HS-27A (cell line): ENCODE data around the gene SCAMP4.

Source experiments
- DNase-seq: peaks from one replicate; pipeline ENCODE4 v3.0.0-alpha.2; 2012; ENCODE audit warnings: low read depth, missing footprints

SCAMP4 gene

GRCh38 chr19:1956868-1957492 lies 51.8 kb downstream of the SCAMP4 start:
- DNase-seq = no peak

DNA sequence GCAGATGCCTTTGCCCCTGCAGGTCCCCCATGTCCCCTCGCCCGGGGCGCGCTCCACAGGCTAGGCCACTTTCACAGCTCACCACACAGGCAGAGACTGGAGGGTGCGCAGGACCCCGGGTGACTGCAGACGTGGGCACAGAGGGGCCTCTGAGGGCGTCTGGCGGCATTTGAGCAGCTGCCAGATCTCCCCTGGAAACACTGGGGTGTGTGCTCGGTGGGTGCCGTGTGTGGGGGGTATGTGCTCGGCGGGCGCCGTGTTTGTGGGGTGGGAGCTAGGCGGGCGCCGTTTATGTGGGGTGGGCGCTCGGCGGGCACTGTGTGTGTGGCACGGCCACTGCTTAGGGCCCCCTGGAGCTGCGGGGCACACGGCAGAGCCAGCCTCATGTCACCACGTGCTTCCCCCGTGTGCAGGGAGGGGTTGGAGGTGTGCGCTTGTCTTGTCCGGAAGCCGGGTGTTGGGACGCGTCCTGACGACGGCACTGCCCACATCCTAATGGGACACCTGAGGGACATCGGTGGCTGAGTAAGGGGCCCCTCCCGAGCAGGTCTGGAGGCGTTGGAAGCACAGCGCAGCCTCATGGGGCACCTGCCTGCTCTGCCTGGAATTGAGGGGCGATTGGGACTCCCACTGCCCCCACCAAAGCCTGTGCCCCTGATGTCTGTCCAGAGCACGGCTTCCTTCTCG lies 52.5 kb downstream of the SCAMP4 start:
- DNase-seq = no peak

- no peak for DNase-seq
Measured at GRCh38 chr19:1959928-1960589, 54.9 kb downstream of the SCAMP4 start.

- DNase-seq = no peak
Measured at GRCh38 chr19:1961000-1961883, 56.0 kb downstream of the SCAMP4 start.

DNA sequence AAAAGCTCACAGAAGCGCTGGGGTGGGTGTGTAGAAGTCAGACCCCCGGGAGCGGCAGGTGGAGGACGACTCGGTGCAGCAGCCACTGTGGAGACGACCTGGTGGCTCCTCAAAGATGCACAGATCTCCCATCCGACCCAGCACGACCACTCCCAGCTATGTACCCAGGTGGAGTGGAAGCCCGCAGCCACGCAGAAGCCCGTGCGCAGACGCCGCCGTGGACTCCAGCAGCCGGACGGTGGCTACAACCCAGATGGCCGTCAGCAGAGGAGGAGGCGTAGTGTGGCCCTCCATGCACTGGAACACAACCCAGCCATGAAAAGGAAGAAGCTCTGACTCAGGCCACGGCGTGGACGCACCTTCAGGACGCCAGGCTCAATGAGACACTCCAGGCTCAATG lies 57.5 kb downstream of the SCAMP4 start:
- no peak for DNase-seq

GRCh38 chr19:1967087-1967608 lies 61.9 kb downstream of the SCAMP4 start:
- no peak for DNase-seq

DNA sequence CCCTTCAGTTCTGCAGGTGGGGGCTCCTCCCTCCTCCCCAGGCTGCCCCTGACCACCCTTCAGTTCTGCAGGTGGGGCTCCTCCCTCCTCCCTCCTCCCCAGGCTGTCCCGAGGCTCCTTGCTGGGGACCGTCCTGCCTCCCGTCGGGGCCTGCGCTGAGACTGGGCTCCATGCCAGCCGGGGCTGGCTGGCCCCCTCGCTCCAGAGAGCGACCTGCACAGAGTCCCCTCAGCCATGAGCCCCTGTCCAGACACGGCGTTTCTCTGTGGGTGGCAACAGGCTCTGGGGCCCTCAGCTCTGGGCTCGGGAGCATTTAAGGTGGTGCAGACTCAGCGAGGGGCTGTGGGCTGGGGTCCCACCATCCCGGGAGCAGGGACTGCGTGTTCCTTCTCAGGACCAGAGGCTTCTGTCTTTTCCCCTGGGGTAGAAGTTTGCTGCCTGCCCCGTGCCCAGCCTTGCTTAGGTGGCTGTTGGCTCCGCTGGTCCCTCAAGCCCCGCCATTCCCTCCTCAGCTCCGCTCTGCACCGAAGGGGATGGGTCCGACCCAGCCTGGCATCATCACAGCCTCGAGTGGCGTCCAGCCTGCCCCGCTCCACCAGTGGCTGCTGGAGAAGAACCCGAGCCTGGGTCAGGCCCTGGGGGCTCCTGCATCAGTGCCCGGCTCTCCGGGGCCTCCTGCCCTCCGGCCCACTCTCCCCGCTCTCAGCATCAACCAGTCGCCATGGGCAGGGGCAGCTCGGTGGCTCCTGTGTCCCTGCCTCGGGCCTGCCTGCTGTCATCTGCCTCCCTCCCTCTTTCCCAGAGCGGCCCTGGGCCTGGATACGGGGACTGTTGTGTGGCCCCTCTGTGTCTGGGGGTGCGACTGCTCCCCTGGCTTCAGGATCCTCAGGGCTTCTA lies 63.3 kb downstream of the SCAMP4 start:
- no peak for DNase-seq

DNA sequence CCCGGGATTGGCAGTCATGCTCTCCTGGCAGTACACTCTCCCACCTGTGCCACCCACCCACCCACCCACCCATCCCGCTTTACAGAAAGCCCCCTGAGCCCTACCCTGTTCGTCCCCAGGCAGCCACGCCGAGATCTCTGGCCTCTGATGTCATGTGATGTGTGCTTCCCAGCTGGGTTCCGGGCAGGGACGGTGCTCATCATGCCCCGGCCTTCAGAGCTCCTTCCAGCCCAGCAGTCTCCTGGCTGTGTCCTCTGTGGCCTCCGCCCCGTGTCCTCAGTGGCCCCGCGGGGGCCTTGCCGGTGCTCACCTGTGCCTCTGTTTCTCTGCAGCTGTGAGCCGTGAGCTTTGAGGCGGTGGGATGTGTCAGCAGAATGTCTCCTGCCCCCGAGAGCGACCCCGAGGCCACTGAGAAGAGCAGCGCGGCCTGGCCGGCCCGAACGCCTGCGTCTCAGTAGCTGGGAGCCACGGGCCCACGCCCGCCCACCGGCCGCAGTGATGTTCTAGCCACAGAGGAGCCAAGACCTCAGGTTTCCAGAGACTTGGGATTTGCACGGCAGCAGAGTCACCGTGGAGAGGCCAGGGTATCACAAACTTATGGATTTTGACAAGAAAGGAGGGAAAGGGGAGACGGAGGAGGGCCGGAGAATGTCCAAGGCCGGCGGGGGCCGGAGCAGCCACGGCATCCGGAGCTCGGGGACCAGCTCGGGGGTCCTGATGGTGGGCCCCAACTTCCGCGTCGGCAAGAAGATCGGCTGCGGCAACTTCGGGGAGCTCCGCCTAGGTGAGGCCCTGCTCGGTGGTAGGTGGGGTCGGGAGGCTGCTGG lies 64.2 kb downstream of the SCAMP4 start:
- DNase-seq = no peak

GRCh38 chr19:1970003-1970805 lies 65.0 kb downstream of the SCAMP4 start:
- no peak for DNase-seq

DNA sequence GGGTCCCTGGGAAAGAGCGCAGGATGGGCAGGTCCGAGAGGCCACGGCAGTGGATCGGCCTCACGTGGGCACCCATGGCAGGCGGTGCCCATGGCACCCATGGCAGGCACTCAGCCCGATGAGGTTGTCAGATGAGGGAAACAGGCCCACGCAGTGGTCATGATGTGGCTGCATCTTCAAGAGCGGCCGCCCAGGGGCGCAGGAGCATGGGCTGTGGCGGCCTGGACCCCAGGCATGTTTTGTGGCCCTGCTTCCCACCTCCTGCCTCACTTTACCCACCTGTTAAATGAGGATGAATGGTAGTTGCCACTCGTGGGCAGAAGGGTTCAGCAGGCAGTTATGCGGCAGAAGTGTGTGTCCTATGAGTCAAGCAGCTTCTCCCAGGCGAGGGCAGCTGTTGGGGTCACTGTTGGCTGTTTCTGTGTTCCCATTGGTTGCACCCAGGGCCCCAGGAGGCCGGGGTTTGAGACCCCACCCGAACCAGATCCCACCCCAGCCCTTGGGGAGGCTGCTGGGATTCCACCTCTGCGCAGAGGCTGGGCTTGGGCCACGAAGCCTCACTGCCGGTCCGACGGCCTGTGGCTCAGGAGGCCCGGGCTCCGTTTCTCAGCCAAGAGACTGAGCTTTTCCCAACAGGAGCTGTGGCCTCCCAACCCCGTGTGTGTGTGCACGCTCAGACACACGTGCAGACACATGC lies 65.8 kb downstream of the SCAMP4 start:
- DNase-seq = no peak

GRCh38 chr19:1974381-1975161 lies 69.4 kb downstream of the SCAMP4 start:
- no peak for DNase-seq

GRCh38 chr19:1975162-1975480 lies 69.9 kb downstream of the SCAMP4 start:
- no peak for DNase-seq
